ENCODE data around the gene NGEF.

Gene NGEF

DNA sequence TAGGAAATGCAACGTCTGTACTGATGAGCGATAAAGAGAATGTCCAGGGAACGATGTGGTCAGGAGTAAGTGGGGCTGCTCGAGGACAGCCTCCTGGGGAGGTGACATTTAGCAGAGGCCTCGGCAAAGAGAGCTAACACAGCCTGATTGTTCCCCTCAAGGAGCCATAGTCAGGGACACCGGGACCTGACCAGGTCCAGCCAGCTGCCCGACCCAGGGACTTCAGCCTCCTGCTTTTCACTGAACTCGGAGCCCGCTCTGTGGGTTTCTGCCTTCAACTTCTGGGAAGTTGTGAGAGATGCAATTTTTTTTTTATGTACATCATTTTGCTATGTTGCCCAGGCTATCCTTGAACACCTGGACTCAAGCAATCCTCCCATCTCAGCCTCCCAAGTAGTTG, 29.5 kb upstream of the NGEF start:
- no peak for DNase-seq (ENCODE audit: low read depth)

DNA sequence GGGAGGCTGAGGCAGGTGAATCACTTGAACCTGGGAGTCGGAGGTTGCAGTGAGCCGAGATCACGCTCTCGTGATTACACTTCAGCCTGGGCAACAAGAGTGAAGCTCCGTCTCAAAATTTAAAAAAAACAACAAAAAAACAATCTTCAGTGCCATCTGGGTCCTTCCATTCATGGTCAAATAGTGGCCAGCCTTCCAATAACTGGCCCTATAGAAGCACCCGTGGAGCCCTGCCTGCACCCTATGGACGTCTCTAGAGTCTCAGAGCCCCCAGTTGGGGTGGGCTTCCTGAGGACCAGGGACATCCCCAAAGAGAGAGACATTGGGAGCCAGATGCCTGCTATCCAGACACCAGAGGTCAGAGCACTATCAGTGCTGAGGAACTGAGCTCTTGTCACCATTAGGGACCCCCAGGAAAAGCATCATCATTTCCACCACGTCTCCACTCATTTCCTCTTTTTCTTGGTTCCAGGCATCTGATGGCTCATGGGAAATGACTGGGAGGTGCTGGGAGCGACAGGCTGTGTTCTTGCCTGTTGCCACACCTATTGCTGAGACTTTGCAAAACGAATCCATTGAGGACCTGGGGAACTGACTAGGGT, 28.8 kb upstream of the NGEF start:
- no peak for DNase-seq (ENCODE audit: low read depth)

DNA sequence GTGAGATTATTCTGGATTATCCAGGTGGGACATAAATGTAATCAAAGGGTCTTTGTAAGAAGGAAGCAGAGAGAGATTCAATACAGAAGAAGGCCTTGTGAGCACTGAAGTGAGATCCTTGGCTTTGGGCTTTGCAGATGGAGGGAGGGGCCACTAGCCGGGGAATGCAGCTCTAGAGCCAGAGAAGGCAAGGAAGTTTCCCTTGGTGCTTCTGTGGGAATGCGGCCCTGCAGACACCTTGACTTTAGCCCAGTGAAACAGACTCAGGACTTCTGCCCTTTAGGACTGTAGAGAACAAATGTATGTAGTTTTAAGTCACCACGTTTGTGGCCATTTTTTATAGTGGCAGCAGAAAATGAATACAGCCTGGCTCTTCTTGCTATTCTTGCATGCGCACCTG, 27.5 kb upstream of the NGEF start:
- DNase-seq (ENCODE audit: low read depth): no peak

DNA sequence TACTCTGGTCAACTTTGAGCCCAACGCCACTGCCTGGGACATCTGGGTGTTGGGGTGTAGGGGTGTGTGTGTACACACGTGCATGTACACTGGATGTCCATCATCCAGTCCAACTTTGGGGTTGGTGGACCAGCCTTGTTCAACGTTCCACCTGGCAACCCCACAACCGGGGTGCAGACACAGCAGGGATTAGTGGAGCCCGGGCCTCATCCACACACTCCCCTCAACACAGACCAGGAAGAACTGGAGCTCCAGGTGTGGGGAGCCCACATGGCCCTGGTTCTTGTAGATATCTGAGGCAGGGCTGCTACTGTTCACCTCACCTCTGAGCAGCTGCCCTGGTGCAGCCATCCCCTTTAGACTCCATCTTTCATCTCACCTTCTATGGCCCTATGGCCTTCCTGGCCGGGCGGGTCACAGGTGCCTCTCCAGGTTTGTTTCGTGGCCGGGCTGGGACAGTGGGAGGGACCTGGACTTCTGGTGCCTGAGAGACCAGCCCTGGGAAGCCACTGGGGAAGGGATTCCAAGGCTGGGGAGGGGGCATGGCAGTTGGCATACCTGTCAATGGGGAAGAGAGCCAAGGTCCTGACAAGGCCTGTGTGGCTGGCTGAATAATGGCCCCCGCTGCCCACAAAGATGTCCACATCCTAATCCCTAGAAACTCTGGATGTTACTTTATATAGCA, 26.9 kb upstream of the NGEF start:
- no peak for DNase-seq (ENCODE audit: low read depth)

DNA sequence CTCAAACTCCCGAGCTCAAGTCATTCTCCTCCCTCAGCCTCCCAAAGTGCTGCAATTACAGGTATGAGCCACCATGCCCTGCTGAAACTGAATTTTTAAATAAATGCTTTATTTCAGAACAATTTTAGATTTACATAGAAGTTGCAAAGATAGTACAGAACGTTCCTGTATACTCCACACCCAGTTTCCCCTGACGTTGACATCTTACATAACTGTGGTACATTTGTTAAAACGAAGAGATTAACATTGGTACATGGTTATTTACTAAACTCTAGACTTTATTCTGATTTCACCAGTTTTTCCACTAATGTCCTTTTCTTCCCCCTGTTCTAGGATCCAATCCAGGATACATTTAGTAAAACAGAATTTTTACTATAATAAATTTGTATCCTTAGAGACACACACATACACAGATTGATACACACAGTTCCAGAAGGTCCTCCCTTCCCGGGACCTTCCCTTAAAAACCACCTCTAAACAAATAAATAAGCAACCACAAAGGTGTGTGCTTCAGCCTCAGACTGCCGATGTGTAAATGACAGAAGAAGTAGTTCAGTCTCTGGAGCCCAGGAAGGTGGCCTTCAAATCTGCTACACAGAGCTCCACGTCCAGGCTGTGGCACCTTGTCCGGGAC, 26.3 kb upstream of the NGEF start:
- no peak for DNase-seq (ENCODE audit: low read depth)

DNA sequence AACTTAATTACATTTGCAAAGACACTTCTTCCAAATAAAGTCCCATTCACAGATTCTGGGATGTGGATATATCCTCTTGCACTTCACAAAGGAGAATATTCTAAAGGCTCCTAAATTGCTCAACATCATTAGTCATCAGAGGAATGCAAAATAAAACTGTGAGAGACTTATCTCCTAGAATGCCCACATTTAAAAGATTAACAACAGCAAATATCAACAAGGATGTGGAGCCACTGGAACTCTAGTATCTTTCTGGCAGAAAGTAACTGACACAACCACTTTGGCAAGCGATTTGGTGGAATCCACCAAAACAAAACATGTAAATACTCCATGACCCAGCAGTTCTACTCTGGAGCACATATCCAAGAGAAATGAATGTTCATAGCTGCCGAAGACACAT, 24.0 kb upstream of the NGEF start:
- no peak for DNase-seq (ENCODE audit: low read depth)

DNA sequence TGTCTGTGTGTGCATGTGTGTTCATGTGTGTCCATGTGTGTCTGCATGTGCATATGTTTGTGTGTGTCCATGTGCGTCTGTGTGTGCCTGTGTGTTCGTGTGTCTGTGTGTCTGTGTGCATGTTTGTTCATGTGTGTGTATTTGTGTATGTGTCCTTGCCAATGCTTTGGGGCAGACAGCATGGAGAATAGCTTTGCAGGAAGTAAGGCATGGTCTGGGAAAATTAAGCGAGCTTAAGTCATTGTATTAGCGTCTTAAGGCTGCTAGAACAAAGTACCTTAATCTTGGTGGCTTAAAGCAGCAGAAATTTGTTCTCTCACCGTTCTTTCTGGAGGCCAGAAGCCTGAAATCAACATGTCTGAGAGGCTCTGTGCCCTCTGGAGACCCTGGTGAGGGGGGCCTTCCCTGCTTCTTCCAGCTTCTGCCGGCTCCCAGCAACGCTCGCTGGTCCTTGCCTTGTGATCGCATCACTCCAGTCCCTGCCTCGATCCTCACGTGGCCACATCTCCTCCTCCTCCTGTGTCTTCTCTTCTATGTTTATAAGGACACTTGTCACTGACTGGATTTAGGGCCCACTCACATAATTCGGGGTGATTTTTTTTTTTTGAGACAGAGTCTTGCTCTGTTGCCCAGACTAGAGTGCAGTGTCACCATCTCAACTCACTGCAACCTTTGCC, 23.2 kb upstream of the NGEF start:
- no peak for DNase-seq (ENCODE audit: low read depth)

DNA sequence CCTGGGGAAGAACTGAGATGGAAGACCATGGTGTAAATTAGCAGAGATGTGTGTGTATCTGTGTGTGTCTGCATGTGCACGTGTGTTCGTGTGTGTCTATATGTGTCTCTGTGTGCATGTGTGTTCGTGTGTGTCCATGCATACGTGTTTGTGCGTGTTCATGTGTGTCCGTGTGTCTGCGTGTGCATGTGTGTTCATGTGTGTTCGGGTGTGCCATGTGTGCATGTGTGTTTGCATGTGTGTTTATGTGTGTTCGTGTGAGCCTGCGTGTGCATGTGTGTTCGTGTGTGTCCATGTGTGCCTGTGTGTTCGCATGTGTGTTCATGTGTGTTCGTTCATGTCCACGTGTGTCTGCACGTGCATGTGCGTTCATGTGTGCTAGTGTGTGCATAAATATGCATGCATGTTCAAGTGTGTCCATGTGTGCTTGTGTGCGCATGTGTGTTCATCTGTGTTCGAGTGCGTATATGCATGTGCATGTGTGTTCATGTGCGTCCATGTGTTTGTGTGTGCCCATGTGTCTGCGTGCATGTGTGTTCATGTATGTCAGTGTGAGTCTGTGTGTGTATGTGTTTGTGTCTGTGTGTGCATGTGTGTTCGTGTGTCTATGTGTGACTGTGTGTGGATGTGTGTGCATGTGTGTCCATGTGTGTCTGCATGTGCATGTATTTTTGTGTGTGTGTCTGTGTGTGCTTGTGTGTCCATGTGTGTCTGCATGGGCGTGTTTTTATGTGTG, 22.5 kb upstream of the NGEF start:
- no peak for DNase-seq (ENCODE audit: low read depth)

DNA sequence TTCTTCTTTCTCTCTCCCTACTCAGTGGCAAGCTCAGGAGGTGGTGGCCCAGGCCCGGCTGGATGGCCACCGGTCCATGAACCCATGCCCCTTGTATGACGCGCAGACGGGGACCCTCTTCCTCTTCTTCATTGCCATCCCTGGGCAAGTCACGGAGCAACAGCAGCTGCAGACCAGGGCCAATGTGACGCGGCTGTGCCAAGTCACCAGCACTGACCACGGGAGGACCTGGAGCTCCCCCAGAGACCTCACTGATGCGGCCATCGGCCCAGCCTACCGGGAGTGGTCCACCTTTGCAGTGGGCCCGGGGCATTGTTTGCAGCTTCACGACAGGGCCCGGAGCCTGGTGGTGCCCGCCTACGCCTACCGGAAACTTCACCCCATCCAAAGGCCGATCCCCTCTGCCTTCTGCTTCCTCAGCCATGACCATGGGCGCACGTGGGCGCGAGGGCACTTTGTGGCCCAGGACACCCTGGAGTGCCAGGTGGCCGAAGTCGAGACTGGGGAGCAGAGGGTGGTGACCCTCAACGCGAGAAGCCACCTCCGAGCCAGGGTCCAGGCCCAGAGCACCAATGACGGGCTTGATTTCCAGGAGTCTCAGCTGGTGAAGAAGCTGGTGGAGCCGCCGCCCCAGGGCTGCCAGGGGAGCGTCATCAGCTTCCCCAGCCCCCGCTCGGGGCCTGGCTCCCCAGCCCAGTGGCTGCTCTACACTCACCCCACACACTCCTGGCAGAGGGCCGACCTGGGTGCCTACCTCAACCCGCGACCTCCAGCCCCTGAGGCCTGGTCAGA, 21.2 kb upstream of the NGEF start:
- DNase-seq (ENCODE audit: low read depth): no peak

DNA sequence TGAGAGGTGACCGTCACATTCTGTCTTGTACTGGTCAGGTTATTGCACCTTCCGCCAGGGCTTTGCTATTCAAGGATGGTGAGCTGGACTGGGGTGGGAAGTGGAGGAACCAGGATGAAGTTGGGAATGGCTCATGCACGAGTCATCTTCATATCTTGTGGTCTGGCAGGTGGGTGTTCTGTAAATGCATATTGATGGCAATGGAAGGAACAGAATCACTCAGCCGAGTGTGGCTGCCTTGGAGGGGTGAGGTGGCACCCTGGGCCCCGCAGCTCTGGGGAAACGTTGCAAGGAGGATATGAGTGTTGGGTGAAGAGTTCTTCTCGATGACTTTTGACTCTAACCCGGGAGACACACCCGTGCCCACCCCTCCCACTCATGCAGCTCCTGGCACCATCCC, 20.6 kb upstream of the NGEF start:
- DNase-seq (ENCODE audit: low read depth): no peak

DNA sequence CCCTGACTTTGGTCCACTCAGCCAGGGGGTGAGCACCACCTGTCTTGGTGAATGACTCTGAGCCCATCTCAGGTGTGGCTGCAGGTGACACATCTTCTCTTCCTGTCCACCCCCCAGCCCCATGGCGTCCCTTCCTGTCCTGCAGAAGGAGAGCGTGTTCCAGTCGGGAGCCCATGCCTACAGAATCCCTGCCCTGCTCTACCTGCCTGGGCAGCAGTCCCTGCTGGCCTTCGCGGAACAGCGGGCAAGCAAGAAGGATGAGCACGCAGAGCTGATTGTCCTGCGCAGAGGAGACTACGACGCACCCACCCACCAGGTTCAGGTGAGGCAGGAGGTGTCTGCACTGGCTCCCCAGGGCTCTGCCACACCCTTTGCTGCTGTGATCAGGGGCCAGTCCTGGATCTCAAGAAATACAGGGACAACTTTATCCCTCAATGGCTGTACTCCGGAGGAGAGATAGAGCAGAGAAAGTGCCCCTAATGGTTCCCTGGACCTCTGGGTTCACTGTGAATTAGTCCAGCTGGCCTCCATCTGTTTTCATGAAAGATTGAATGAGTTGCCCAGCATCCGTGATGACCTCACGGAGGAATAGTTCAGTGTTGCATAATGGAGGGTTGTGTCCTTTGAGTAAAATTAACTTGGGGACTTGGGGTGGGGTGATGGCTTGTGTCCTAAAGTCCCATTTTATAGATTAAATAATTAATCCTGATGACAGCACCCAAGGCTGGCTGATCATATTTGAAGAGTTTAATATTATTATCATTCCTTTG, 19.7 kb upstream of the NGEF start, which contains the start of gene NEU2:
NEU2 (plus strand) TSS at position 122 of the 770 bp plus-strand sequence; CDS start at position 122, 0 bp downstream.
- DNase-seq (ENCODE audit: low read depth): no peak

DNA sequence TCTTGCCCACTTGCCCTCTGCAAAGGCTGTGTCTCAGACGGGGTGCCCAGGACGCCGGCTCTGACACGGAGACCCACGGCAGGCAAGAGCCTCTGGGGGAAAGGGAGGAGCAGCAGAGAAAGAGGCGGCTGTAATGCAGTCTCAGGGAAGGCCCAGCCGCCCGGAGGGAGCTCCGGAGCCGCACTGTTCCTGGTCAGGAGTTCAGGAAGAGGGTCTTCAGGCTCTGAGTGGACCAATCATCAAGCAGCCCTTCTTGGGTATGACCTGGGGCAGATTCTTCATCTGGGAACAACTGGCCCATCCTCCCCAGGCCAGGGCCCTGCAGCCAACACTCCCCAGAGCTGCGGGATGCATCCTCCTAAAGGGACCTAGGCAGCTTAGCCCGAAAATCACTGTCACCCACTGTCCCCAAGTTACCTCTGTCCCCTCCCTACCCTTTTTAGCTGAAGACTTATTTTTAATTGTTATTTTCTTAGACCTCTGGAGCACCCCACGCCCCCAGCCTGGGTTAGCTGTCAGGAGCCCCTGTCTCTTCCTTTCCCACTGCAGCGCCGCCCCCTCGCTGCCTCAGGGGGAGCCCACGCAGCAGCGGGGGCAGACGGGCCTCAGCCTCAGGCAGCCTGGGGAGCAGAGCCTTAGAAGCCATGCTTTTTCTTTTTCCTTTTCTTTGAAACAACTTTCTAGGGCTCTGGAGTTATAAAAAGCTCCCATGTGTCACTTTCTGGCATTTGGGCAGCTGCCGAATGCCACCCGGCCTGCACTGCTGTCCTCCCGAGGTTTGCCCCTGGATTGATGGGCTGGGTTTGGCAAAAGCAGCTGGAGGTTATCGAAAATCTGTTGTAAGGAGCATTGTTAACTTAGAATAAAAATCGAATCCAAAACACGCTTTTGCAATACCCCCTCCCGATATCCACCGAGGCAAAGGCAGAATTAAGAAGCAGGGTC, 18.8 kb upstream of the NGEF start:
- no peak for DNase-seq (ENCODE audit: low read depth)

DNA sequence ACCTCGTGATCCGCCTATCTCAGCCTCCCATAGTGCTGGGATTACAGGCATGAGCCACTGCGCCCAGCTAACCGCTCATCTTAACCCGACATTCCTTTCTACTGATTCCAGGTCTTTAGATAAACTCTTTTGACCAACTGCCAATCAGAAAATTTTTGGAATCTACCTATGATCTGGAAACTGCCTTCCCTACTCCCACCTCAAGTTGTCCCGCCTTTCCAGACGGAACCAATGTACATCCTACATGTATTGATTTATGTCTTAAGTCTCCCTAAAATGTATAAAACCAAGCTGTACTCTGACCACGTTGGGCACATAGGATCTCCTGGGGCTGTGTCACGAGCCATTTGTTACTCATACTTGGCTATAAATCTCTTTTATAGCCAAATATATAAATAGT, 16.3 kb upstream of the NGEF start:
- no peak for DNase-seq (ENCODE audit: low read depth)

DNA sequence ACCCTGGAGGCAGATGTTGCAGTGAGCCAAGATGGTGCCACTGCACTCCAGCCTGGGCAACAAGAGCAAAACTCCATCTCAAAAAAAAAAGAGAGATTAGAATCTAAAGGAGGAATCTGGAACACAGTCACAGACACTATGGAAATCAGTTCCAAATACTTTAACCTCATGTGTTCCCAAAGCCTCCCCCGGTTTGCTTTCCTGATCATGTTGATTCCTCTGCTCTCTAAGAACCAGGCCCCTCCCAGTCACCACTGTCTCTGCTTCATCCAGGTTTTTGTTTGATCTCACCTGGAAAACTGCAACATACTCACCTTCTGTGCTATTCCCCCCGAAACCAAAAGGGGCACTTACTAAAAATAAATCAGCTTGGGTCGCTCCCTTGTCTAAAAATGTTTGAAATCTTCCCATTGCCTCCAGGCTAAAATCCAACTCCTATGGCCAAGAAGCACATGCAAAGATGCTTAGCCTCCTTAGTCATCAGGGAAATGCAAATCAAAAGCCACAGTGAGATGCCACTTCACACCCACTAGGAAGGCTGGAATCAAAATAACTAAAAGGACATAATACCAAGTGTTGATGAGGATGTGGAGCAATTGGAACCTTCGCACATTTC, 13.2 kb upstream of the NGEF start:
- no peak for DNase-seq (ENCODE audit: low read depth)

DNA sequence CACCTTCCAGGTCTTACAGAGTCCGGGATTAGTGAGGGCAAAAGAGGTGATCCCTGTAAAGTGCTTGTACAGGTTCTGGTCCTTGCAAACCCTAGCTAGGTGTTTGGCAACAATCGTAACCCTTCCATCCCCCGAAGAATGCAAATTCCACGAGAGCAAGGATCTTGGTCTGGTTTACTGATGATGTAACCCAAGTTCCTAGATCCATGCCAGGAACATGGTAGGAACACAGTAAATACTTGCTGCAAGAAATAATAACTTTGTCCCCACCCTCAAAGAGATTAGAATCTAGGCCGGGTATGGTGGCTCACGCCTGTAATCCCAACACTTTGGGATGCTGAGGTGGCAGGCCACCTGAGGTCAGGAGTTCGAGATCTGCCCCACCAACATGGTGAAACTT, 12.7 kb upstream of the NGEF start:
- no peak for DNase-seq (ENCODE audit: low read depth)

DNA sequence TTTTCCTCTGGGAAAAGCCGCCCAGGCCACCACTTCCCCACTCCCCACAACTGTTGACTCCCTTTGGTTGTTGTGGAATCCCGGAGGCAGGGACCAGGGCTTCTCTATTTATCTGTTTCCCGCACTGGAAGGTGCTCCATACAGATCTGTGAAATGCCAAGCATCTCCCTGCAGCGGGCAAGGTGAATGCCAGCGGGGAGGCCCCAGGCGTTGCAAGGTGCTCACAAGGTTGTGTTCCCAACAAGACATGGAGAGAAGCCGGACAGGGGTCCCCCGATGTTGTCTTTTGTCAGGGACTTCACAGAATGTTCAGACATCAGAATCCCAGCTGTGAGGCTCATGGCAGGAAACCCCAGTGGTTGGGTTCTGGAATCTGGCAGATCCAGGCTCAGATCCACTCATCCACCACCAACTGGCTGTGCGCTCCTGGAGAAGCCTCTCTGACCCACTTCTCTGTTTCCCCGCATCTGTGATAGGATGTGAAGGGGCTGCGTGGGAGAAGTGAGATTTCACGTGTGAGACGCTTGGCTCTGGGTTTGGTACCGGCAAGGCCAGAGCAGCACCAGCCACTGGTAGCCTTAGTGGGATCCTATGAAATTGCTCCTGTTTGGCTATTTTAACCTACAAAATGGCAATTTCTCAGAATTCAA, 10.8 kb upstream of the NGEF start:
- no peak for DNase-seq (ENCODE audit: low read depth)

DNA sequence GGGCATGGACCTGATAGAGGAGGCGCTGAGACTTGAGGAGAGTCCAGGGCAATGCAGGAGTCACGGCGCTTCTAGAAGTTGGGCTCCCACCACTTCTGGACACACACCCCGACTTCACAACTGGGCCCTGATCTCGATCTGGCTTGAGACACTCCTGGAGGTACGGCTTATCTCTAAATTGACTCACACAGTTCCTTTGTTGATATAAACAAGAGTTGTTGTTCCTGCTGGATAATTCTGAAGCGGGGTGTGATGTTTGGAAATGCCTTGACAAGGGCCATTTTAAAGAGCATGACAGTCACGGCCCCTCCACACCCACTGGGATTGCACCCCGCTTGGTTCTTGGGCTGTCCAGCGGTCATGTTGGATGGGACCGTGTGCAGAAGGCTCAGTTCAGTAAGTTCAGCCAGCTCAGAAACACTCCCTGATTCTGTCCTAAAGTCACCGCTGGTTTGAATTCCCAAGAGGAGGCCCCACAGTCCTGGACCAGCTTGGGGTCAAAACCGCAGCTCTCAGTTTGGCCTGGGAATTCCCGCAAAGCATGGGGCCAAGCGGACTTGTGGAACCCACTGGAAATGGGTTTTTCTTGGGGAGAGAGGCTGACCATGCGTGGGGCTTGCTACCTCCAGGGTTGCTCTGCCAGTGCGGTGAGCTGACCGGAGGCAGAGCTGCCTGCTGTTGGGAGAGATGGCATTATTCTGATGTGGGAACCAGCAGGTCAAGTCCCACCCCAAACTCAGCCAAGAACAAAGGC, 10.1 kb upstream of the NGEF start:
- DNase-seq (ENCODE audit: low read depth): no peak

DNA sequence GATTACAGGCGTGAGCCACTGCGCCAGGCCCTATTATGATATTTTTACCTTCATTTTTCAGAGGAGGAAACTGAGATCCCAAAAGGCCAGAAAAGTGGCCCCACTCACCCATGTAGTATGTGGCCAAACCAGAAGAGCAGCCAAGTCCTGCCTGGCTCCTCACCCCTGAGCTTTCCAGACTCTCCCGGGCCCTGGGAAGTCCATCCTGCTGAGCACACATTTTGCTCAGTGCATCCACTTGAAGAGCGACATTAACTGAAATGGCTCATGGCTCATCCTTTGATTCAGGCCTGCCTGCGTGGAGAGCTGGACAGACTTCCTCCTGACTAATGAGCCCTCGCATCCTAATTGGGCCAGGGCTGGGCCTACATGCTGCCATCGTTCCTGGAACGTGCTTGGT, 9.5 kb upstream of the NGEF start:
- DNase-seq (ENCODE audit: low read depth): no peak

Data from stimulated activated CD8-positive, alpha-beta memory T cell treated with anti-CD3 and anti-CD28 coated beads, Interleukin-7, amount 100 ng/mL, for 24 hours (primary cell).